Right lobe of liver (tissue), 4 donors: ENCODE data around the gene POC5.

ENCODE experiments used
- CTCF ChIP-seq, 4 donors: fragments of 200-600 bp in 3 of 4; fragments of 450-650 bp in 1 of 4; IDR thresholded peaks; one replicate each; pipeline versions ENCODE4 v1.5.1 to v1.8.0; 2016 to 2022; ENCODE audit warnings: antibody characterized with exemption in 4 of 4, mild to moderate bottlenecking in 2 of 4
- POLR2A ChIP-seq: fragments of 450-650 bp; IDR thresholded peaks from one replicate; pipeline ENCODE4 v1.6.1; 2017; ENCODE audit warnings: antibody characterized with exemption, mild to moderate bottlenecking
- donor health status: DM: no; HTN: no; CAD: no.
- donor health status: DM: no; HTN: no; CAD: no.
- donor health status: DM: no; HTN: yes; CAD: no.

DNA sequence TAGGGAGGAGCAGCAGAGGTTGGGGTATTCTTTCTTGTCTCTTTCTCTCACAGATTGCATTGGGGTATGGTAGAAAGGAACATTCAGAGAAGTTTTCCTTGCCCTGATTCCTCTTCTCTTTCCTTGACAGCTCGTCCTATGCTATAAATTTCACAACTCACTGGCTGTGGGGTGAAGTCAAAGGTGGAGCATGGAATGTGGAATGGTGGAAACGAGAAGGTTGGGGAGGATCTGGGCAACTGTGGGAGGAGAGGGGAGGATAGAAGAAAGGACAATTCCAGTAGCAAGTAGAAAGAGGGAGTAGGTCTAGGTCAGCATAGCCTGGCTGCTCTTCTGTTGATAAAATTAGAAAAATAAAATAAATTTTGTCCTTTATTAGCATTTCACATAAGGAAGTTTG is 39.0 kb upstream of the POC5 start:
- TF ChIP-seq POLR2A = no peak
- no peak for TF ChIP-seq CTCF (IDR thresholded peaks at IDR 0.05)
